GM21423 (cell line): Measurements from ENCODE around the gene ISM2.

Experiments
- ATAC-seq: cut with Tn5 transposase; IDR thresholded peaks from one replicate; pipeline ENCODE4 v1.9.1; 2021; ENCODE audit warnings: mild to moderate bottlenecking, moderate library complexity; ENCODE audit not compliant: unreplicated experiment

The ISM2 gene

DNA sequence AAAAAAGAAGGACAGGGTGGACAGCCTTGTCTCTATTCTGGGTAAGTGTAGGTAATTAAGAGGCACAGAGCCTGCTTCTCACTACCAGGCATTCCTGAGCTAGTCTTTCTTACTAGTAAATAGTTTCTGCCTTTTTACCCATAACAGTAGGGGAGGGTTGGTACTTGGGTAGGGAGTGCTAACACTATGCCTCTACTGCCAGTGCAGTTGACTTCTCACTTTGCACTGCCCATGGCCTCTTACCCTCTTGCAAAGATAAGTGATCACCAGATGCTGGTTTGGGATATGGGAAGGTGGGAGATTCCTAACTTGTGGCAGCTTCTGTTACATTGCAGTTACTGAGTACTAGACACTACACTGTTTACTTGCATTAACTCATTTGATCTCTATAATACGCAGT lies 29.1 kb downstream of the ISM2 start:
- no peak for ATAC-seq

DNA sequence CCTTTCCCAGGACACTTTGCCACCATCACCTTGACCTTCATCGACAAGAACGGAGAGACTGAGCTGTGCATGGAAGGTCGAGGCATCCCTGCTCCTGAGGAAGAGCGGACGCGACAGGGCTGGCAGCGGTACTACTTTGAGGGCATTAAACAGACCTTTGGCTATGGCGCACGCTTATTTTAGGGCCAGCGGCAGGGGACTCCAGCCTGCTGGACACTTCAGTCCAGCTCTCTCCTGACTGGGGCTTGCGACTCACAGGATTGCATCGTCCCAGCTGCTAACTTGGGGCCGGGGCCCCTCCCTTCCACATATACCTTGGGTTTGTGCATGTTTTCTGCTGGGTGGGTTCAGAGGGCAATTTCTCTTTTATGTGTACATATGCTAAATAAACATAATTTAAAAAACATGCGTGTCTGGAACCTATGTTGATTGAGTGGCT lies 29.5 kb downstream of the ISM2 start:
- ATAC-seq = no peak

DNA sequence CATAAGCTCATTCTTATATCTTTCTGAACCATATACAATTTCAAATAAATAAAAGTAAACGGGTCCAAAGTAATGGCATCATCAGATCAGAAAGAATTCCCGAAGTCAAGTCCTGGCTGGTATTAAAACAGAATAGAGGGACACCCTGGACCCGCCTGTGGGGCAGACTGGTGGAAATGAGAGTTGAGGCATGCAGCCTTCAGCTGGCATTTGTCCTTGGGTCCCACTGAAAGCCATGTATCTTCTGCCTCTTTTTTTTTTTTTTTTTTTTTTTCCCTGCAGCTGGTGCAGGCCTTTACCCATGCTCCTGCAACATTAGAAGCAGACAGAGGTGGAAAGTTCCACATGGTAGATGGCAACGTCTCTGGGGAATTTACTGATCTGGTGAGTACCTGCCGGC lies 30.8 kb downstream of the ISM2 start:
- ATAC-seq = no peak

DNA sequence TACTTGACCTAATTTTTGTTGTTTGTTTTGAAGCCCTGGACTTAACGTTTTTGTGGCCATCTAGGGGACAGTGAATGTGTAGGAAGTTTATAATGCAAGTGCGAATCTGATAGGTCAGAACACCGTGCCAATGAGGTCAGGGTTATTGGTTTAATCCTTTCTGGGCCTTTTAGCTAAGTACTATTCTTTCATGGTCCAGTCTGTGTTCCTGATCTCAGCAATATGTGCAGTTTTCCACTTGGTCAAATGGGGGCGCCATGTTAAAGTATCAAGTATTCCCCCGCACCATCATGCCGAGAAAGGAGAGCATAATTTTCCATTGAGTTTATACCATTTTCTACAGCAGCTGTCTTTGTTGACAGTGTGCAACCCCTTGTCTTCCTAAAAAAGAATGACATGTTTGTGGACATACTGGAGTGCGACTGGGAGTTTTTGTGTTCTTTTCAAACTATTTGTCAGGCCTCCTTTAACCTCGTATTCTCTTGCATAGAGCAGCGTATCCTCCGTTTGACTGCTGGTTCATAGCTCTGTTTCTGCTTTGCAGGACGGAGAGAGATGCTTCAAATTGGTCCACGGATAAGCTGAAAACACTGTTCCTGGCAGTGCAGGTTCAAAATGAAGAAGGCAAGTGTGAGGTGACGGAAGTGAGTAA lies 39.4 kb downstream of the ISM2 start:
- no peak for ATAC-seq

DNA sequence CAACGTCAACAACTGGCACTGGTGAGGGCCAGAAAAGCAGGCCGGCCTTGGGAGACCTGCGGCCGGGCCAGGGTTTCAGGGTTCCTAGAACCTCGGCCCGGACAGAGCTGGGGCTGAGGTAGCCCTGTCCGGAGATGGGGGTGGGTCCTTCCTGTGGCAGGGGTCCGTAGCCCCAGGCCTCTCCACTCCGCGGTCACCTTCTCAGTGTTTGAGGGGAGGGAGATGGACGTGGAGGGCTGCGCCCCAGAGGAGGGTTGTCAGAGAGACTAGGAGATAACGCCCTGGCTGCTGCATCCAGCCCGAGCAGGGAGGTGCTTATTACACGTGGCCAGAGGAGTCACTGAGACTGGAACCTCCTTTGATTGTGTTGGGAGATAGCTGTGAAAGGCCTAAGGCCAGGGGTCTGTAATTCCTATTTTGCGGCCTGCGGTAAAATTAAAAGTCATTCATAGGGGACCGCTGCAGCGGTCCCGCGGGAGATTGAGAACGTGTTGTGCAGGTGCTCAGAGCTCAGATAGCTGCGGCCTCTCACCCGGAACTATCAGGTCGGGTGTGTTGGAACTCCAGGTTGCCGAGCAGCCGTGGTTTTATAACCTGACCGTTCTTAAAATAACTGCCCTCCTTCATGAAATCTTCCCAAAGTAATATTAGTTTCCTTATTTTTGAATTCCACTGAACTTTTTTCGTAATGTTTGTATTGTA lies 40.2 kb downstream of the ISM2 start:
- peak; percentile 12 for ATAC-seq

DNA sequence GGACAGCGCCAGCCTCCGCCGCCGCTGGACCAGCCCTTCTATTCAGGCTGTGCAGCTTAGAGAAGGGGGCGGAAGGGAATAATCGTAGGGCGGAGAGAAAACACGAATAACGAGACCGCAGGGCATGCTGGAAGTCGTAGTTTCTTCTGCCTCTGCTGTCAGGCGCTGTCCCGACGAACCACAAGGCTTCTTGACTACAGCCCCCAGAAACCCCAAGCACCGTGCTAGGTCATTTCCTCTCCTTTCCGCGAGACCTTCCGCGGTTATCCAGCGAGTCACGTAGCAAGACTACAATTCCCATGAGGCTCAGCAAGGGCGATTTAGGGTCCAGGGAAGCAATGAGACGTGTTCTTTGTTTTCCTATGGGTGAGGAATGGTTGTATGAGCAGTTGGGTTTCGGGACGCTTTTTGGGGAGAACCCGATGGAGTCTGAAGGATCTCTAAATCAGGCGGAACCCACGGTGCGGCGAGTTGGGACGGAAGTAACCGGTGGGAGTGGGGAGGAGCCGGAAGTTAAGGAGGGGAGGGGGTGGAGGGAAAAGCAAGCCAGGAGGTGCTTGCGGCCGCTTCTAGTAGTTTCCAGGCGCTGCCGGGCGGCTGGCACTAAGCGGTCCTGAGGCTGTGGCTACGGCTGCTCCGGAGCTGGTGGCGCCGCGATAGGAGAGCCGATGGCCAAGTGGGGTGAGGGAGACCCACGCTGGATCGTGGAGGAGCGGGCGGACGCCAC lies 40.9 kb downstream of the ISM2 start, which contains the start of the genes AHSA1 and VIPAS39:
Gene AHSA1 (plus strand): TSS at position 572 of the 727 bp plus-strand sequence. CDS start 97 bp downstream, at position 669.
Gene VIPAS39 (minus strand): TSS at position 80 of the 727 bp plus-strand sequence. CDS start 3,499 bp downstream, outside the sequence.
- peak; percentile 91 for ATAC-seq

DNA sequence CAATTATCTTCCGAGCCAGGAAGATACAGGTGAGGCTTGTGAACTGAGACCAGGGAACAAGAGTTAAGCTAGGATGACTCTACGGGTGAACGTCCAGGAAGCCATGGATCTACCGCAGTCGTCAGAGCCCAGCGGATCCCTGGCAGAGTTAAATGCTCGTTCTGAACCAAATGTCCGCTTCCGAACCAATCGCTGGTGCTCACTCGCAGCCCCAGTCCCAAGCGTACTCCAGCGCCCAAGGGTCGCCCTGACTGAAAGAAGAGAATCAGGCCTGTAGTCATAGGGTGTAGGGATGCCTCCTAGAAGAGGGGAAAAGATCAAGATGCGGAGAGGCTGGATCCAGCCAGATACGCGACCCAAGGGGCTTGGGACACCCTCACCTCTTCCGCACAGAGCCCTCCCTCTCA lies 41.5 kb downstream of the ISM2 start:
- ATAC-seq = peak; percentile 3

DNA sequence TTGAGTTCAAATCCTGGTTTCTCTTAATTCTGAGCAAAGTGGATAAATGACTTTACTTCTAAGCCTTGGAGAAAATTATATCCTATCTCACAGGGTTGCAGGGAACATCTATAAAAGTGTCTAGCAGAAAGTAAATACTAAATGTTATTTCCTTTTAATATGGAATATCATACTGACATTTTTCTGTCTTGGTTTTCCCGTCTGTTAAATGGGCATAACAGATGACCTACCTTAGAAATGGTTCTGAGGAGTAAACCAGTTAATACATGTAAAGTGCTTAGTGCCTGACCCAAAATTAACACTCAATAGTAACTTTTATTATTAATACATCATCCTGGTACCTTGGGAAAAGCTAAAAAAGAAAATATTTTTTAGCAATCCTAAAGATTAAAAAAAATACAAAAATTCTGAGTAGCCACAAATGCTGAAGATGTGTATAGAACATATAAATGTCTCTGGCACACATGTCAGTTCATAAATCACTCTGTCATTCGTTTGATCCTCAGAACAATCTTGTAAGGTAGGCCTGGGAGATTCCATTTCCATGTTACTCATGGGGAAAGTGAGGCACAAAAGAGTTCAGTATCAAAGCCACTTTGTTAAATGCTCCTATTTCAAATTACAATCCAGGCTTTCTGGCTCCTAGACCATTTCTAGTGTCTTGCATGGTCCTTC lies 42.5 kb downstream of the ISM2 start:
- ATAC-seq = no peak

DNA sequence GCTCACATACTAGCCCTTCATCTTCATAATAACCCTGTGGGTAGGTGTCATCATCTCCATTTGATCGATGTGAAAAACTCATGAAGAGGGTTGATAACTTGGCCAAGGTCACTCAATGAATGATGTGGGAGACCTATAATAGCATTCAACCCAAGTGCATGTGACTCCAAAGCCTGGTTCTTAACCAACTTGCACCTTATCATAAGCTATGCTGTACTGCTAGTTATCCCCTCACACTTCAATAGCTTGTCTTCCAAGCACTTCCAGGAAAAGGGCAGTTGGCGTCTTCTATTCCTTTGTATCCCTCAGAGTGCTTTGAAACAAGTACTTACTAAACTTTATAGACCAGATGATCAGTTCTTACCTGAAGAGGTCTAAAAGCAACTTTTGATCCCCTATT lies 56.4 kb downstream of the ISM2 start:
- no peak for ATAC-seq

DNA sequence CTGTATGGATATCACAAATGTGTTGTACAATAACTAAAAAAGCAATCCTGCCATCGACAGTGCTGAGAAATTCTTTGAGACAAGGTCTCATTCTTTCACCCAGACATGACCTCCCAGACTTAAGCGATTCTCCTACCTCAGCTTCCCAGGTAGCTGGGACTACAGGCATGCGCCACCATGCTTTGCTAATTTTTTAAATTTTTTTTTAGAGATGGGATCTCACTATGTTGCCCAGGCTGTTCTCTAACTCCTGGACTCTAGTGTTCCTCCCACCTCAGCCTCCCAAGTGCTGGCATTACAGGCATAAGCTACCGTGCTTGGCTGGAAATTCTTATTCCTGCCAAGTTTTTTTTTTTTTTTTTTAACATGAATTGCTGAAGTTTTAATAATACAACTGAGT lies 58.8 kb downstream of the ISM2 start:
- ATAC-seq = no peak

DNA sequence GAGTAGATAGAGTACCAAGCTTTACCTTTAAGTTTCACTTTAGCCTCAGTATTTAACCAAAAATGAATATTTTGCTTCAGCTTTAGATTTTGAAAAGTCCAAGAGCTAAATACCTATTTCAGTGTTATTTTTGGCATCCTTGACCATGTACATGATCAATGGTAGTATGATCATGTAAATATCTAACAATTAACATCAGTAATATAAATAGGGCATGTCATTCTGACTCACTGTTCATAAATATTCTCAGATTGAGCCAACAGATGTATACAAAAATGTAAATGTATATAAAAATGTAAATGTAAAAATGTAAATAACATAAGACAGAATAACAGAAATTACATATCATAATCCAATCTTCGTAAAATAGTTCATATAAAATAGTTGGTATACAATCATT lies 60.0 kb downstream of the ISM2 start:
- no peak for ATAC-seq

DNA sequence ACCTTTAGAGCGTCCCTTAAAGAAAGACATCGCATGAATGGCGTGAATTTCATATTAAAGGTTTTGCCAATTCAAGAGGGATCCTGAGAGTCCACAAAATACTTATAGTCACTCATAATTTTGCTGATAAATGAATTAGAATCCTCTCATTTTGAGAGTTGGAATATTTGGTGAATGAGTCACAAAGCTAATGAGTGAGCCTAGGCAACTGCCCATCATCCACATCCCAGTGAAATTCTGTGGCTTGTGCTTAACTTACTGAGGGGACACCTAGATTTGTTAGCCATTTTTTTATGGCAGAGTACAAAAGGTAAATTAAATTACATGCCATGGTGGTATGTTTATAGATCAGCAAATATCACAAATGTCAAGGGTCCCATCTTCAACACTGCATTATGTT lies 62.6 kb downstream of the ISM2 start:
- no peak for ATAC-seq

DNA sequence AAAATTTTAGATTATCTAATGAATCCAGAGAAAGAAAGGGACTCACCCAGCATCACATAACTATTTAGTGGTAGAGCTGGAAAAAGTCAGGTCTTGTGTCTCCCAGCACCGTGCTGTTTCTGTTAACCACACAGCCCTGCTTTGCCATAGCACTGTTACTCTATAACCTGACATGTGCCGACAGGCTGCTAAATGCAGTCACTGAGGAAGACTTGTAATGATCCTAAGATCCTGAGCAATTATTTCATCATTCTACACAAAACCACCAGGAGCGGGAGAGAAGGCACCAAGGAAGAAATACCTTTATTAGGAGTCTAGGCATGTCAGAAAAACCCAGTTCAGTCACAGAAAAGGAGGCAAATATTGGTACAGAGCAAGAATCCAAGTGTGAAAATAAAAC lies 72.2 kb downstream of the ISM2 start:
- no peak for ATAC-seq

DNA sequence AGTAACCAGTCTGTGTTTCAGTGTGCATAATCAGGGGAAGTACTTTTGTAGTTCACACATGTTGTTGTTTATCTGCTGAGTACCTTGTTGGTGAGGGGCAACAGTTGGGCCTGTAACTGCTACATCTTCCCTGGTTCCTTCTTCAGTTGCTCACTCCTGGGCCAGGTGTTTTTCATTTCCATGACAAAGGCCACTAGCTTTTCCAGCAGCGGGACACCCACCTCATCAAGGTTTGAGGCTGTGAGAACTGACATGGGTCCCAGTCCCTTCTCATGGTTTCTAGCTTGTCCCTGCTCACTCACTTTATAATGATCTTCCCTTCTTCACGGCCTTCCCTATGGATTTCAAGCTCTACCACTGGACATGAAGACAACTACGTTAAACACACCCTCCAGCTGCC lies 73.8 kb downstream of the ISM2 start:
- ATAC-seq = no peak
